Activated effector memory CD4-positive, alpha-beta T cell treated with Interleukin-2 at 50 U/mL for 16 hours (primary cell): ENCODE measurements around the gene RAB39B.
A peak's percentile ranks its signal among the peaks of the same experiment; 100 is the strongest.
"Not testable (repeated sequence)": the region's sequence is repeated elsewhere in the genome, so short reads cannot be mapped to it uniquely, and the experiment has no call there.

Experiments used
- DNase-seq: peaks from one replicate; pipeline ENCODE4 v3.0.0-alpha.2; 2020

RAB39B gene

GRCh38 chrX:155263854-155264628 is at the start of gene RAB39B:
Gene RAB39B (minus strand): TSS chrX:155264491. CDS start chrX:155264288, 203 bp downstream.
- DNase-seq = peak; percentile 56

GRCh38 chrX:155313766-155314165 is 49.5 kb upstream of the RAB39B start:
- no peak for DNase-seq

- DNase-seq = no peak
Measured at GRCh38 chrX:155293771-155294170, 29.5 kb upstream of the RAB39B start.

GRCh38 chrX:155279873-155280272 is 15.6 kb upstream of the RAB39B start:
- no peak for DNase-seq

GRCh38 chrX:155270969-155271368 is 6.7 kb upstream of the RAB39B start:
- DNase-seq = no peak

GRCh38 chrX:155267995-155268394 is 3.7 kb upstream of the RAB39B start:
- DNase-seq = not testable (repeated sequence)

- no peak for DNase-seq
Measured at GRCh38 chrX:155266439-155266838, 2.1 kb upstream of the RAB39B start.

GRCh38 chrX:155262970-155263754 is 1.1 kb downstream of the RAB39B start:
- no peak for DNase-seq

GRCh38 chrX:155259752-155260151 is 4.5 kb downstream of the RAB39B start:
- no peak for DNase-seq

- no peak for DNase-seq
Measured at GRCh38 chrX:155251391-155251790, 12.9 kb downstream of the RAB39B start.

GRCh38 chrX:155247497-155247896 is 16.8 kb downstream of the RAB39B start:
- DNase-seq = no peak

- DNase-seq = no peak
Measured at GRCh38 chrX:155246748-155247147, 17.5 kb downstream of the RAB39B start.

GRCh38 chrX:155242300-155242699 is 22.0 kb downstream of the RAB39B start:
- no peak for DNase-seq

GRCh38 chrX:155237719-155238118 is 26.6 kb downstream of the RAB39B start:
- DNase-seq = no peak

GRCh38 chrX:155235891-155236290 is 28.4 kb downstream of the RAB39B start:
- no peak for DNase-seq

- DNase-seq = no peak
Measured at GRCh38 chrX:155231163-155231562, 33.1 kb downstream of the RAB39B start.

GRCh38 chrX:155225774-155226173 is 38.5 kb downstream of the RAB39B start:
- no peak for DNase-seq

- DNase-seq = not testable (repeated sequence)
Measured at GRCh38 chrX:155223746-155224145, 40.5 kb downstream of the RAB39B start.

GRCh38 chrX:155221351-155221750 is 42.9 kb downstream of the RAB39B start:
- DNase-seq = no peak

- no peak for DNase-seq
Measured at GRCh38 chrX:155218777-155219176, 45.5 kb downstream of the RAB39B start.

GRCh38 chrX:155216940-155217440 is 47.3 kb downstream of the RAB39B start:
- DNase-seq = no peak

GRCh38 chrX:155216179-155216939 is 47.9 kb downstream of the RAB39B start, which contains the start of gene VBP1:
Gene VBP1 (plus strand): TSS chrX:155216460. CDS start chrX:155216483, 23 bp downstream.
- peak; percentile 80 for DNase-seq
